Activated CD4-positive, alpha-beta T cell treated with anti-CD3 and anti-CD28 coated beads for 4 hours (primary cell): ENCODE results near the gene TSPAN5.

Experiments
- DNase-seq, 2 donors: peaks; one replicate each; pipeline ENCODE4 v3.0.0-alpha.2; 2020

TSPAN5 gene

GRCh38 chr4:98583265-98583664 lies 75.1 kb downstream of the TSPAN5 start:
- no peak for DNase-seq

GRCh38 chr4:98581126-98581525 lies 77.3 kb downstream of the TSPAN5 start:
- DNase-seq, result no peak

- DNase-seq, result no peak
Observed at GRCh38 chr4:98577956-98578355, 80.5 kb downstream of the TSPAN5 start.

GRCh38 chr4:98574816-98575215 lies 83.6 kb downstream of the TSPAN5 start:
- DNase-seq, result no peak

- DNase-seq, result no peak
Observed at GRCh38 chr4:98573791-98574190, 84.6 kb downstream of the TSPAN5 start.

- DNase-seq, result no peak
Observed at GRCh38 chr4:98572697-98573096, 85.7 kb downstream of the TSPAN5 start.

GRCh38 chr4:98571161-98571786 lies 87.1 kb downstream of the TSPAN5 start:
- no peak for DNase-seq

GRCh38 chr4:98570151-98570797 lies 88.1 kb downstream of the TSPAN5 start:
- DNase-seq, result no peak

- no peak for DNase-seq
Observed at GRCh38 chr4:98568941-98569663, 89.3 kb downstream of the TSPAN5 start.

GRCh38 chr4:98567611-98568010 lies 90.8 kb downstream of the TSPAN5 start:
- no peak for DNase-seq

GRCh38 chr4:98566361-98567008 lies 91.9 kb downstream of the TSPAN5 start:
- DNase-seq, result no peak

GRCh38 chr4:98565681-98566301 lies 92.6 kb downstream of the TSPAN5 start:
- no peak for DNase-seq

GRCh38 chr4:98564852-98565251 lies 93.6 kb downstream of the TSPAN5 start:
- DNase-seq, result no peak

- no peak for DNase-seq
Observed at GRCh38 chr4:98560321-98560720, 98.1 kb downstream of the TSPAN5 start.

- DNase-seq, result no peak
Observed at GRCh38 chr4:98558471-98559169, 99.8 kb downstream of the TSPAN5 start.

GRCh38 chr4:98557194-98557892 lies 101.1 kb downstream of the TSPAN5 start:
- no peak for DNase-seq

- DNase-seq, result no peak
Observed at GRCh38 chr4:98556451-98556850, 102.0 kb downstream of the TSPAN5 start.

GRCh38 chr4:98555798-98556445 lies 102.5 kb downstream of the TSPAN5 start:
- no peak for DNase-seq

GRCh38 chr4:98546910-98547594 lies 111.4 kb downstream of the TSPAN5 start:
- no peak for DNase-seq

- DNase-seq, result no peak
Observed at GRCh38 chr4:98544818-98545414, 113.5 kb downstream of the TSPAN5 start.
